Vagina (tissue), 2 donors: Measurements from ENCODE around the gene DSCAML1. TPM values are rescaled to one million over a fixed set of nuclear protein-coding genes. Genes with fewer than 3 reads are reported as not detected.

ENCODE experiments used
- DNase-seq, 2 donors: peaks; one replicate each; pipeline ENCODE4 v3.0.0-alpha.2; 2017; ENCODE audit errors: extremely low spot score in 2 of 2
- H3K27ac ChIP-seq: fragments of 200-600 bp; sonication (generic); one replicate; pipeline ENCODE4 v1.5.1; 2019
- H3K27me3 ChIP-seq: fragments of 200-600 bp; sonication (generic); one replicate; pipeline ENCODE4 v1.5.1; 2019
- H3K36me3 ChIP-seq, 2 donors: fragments of 200-600 bp; sonication (generic); one replicate each; pipeline ENCODE4 v1.5.1; 2017 to 2019
- H3K4me1 ChIP-seq: fragments of 200-600 bp; sonication (generic); one replicate; pipeline ENCODE4 v1.5.1; 2019
- H3K4me3 ChIP-seq, 2 donors: fragments of 200-600 bp; sonication (generic); 1 replicate in 1 of 2; 2 replicates in 1 of 2; pipeline ENCODE4 v1.5.1; 2016 to 2019
- H3K9me3 ChIP-seq: fragments of 200-600 bp; sonication (generic); one replicate; pipeline ENCODE4 v1.5.1; 2019
- CTCF ChIP-seq, 3 experiments: fragments of 450-650 bp in 2 of 3; fragments of 200-600 bp in 1 of 3; sonication (generic) in 1 of 3; IDR thresholded peaks; one replicate each; pipeline ENCODE4 v1.5.1; 2017 to 2019; ENCODE audit warnings: antibody characterized with exemption in 3 of 3, mild to moderate bottlenecking in 2 of 3, moderate library complexity in 2 of 3
- POLR2A ChIP-seq, 2 donors: fragments of 450-650 bp; IDR thresholded peaks; one replicate each; pipeline ENCODE4 v1.6.1; 2017; ENCODE audit warnings: antibody characterized with exemption in 2 of 2, mild to moderate bottlenecking in 2 of 2, moderate library complexity in 2 of 2
- POLR2AphosphoS5 ChIP-seq, 2 donors: sonication (generic); formaldehyde crosslinking; IDR thresholded peaks; one replicate each; pipeline ENCODE4 v1.9.0; 2017; ENCODE audit warnings: antibody characterized with exemption in 2 of 2, mild to moderate bottlenecking in 2 of 2, low read depth in 1 of 2; ENCODE audit not compliant: insufficient read depth in 1 of 2
- intact Hi-C: fragments of 100-400 bp; cut with DNase I; formaldehyde crosslinking; loops from one replicate; pipeline ENCODE4 v1.15.1; 2023
- total RNA-seq: library from RNA; depleted of rRNA; stranded (reverse); fragments of >200 nt; gene quantifications from one replicate; pipeline ENCODE4 v1.2.3, GENCODE V29; 2016

DSCAML1 gene
- total RNA-seq, 1 donor from 2014 or later, result 0.25 TPM

GRCh38 chr11:117626576-117626975, 170.4 kb downstream of the DSCAML1 start:
- Histone ChIP-seq H3K9me3 (no peaks in the 10 kb centered on the region), H3K4me3 (no peak overlapping the region), H3K36me3 (no peaks in the 10 kb centered on the region), H3K27me3 (no peaks in the 10 kb centered on the region), H3K27ac (no peak overlapping the region), H3K4me1 (no peaks in the 10 kb centered on the region)
- intact Hi-C loops, result no loop called here
- no peak for TF ChIP-seq POLR2AphosphoS5 (IDR thresholded peaks at IDR 0.05; ENCODE audit: insufficient read depth in 1 of 2, low read depth in 1 of 2)
- no peak for TF ChIP-seq CTCF (IDR thresholded peaks at IDR 0.05)
- TF ChIP-seq POLR2A (IDR thresholded peaks at IDR 0.05), result no peak
- DNase-seq, result no peak

DNA sequence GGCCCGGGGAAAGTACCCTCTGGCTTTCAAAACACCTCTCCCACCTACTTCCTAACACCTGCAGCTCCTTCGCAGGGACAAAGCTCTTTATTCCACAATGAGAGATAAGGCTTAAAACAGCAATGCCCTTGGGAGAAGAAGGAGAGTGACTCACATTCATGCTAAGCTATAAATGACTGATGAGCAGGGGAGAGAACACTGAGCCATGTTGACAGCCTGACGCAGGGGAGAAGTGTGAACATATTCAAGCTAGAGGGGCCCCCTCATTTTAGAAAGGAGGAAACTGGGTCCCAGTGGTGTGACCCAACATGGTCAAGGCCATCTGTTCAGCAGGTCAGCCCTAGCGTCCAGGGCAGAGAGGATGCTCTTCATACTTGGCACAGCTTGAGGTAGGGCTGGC, 171.8 kb downstream of the DSCAML1 start:
- Histone ChIP-seq H3K4me1 (no peaks in the 10 kb centered on the region), H3K4me3 (no peak overlapping the region), H3K27me3 (no peaks in the 10 kb centered on the region), H3K36me3 (no peaks in the 10 kb centered on the region), H3K9me3 (no peaks in the 10 kb centered on the region), H3K27ac (no peak overlapping the region)
- no peak for TF ChIP-seq POLR2A (IDR thresholded peaks at IDR 0.05)
- TF ChIP-seq POLR2AphosphoS5 (IDR thresholded peaks at IDR 0.05; ENCODE audit: insufficient read depth in 1 of 2, low read depth in 1 of 2), result no peak
- no peak for TF ChIP-seq CTCF (IDR thresholded peaks at IDR 0.05)
- intact Hi-C loops, result no loop called here
- no peak for DNase-seq

GRCh38 chr11:117623831-117624271, 173.2 kb downstream of the DSCAML1 start:
- Histone ChIP-seq H3K9me3 (no peaks in the 10 kb centered on the region), H3K27ac (no peak overlapping the region), H3K27me3 (no peaks in the 10 kb centered on the region), H3K4me1 (no peaks in the 10 kb centered on the region), H3K4me3 (no peak overlapping the region), H3K36me3 (no peaks in the 10 kb centered on the region)
- DNase-seq, result no peak
- no peak for TF ChIP-seq POLR2AphosphoS5 (IDR thresholded peaks at IDR 0.05; ENCODE audit: insufficient read depth in 1 of 2, low read depth in 1 of 2)
- TF ChIP-seq CTCF (IDR thresholded peaks at IDR 0.05), result no peak
- no peak for TF ChIP-seq POLR2A (IDR thresholded peaks at IDR 0.05)
- intact Hi-C loops, result no loop called here

- no peak overlapping the region for H3K27ac ChIP-seq
- intact Hi-C loops, result no loop called here
- H3K4me1 ChIP-seq, result no peaks in the 10 kb centered on the region
- no peaks in the 10 kb centered on the region for H3K36me3 ChIP-seq
- DNase-seq, result no peak
- no peaks in the 10 kb centered on the region for H3K27me3 ChIP-seq
- no peak overlapping the region for H3K4me3 ChIP-seq
- TF ChIP-seq CTCF (IDR thresholded peaks at IDR 0.05), result no peak
- no peak for TF ChIP-seq POLR2A (IDR thresholded peaks at IDR 0.05)
- TF ChIP-seq POLR2AphosphoS5 (IDR thresholded peaks at IDR 0.05; ENCODE audit: insufficient read depth in 1 of 2, low read depth in 1 of 2), result no peak
- no peaks in the 10 kb centered on the region for H3K9me3 ChIP-seq
Observed at GRCh38 chr11:117621226-117621625, 175.8 kb downstream of the DSCAML1 start.

DNA sequence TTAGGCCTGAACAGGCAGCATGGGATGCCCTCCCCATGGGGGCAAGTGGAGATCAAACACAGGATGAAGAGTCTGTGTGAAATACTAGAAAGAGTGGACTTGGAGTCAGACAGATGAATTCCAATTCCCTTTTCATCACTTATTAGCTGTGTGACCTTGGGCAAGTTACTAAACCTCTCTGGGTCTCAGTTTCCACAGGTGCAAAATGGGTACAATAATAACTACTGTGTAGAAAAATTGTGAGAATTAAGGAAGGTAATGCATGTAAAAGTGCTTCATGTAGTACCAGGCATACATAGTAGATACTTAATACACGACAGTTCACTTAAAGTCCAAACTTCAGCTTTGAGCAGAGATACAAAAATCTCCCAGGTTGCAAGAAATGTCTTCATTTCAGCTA, 176.4 kb downstream of the DSCAML1 start:
- no peak for DNase-seq
- H3K27ac ChIP-seq, result no peak overlapping the region
- intact Hi-C loops, result no loop called here
- no peaks in the 10 kb centered on the region for H3K27me3 ChIP-seq
- H3K4me3 ChIP-seq, result no peak overlapping the region
- no peaks in the 10 kb centered on the region for H3K9me3 ChIP-seq
- TF ChIP-seq CTCF (IDR thresholded peaks at IDR 0.05) (no peak), POLR2AphosphoS5 (IDR thresholded peaks at IDR 0.05; ENCODE audit: insufficient read depth in 1 of 2, low read depth in 1 of 2) (no peak), POLR2A (IDR thresholded peaks at IDR 0.05) (no peak)
- no peaks in the 10 kb centered on the region for H3K36me3 ChIP-seq
- H3K4me1 ChIP-seq, result no peaks in the 10 kb centered on the region
